HepG2 (cell line): ENCODE data around the gene R3HDM1. TPM values are rescaled to one million over a fixed set of nuclear protein-coding genes. Genes with fewer than 3 reads are reported as not detected.

Experiments
- ARID3A ChIP-seq: IDR thresholded peaks from 2 replicates; pipeline ENCODE4 v1.6.1; 2012; ENCODE audit warnings: low read depth, low read length, improper control_type of control experiment
- CEBPB ChIP-seq: IDR thresholded peaks from 2 replicates; pipeline ENCODE4 v1.6.1; 2011; ENCODE audit warnings: low read depth, low read length, improper control_type of control experiment, borderline replicate concordance
- EEA1 ChIP-seq: sonication (generic); formaldehyde crosslinking; IDR thresholded peaks from 2 replicates; pipeline ENCODE4 v1.5.1; 2020; ENCODE audit warnings: mild to moderate bottlenecking, missing genetic modification reagents, borderline replicate concordance
- GZF1 ChIP-seq: sonication (generic); formaldehyde crosslinking; IDR thresholded peaks from 2 replicates; pipeline ENCODE4 v1.5.1; 2020; ENCODE audit warnings: mild to moderate bottlenecking, missing genetic modification reagents
- KAT2B ChIP-seq: fragments of 150-350 bp; IDR thresholded peaks from 2 replicates; pipeline ENCODE4 v1.6.1; 2014; ENCODE audit warnings: low read depth, low read length, borderline replicate concordance
- NFYB ChIP-seq: sonication (generic); formaldehyde crosslinking; IDR thresholded peaks from 2 replicates; pipeline ENCODE4 v1.4.0; 2020; ENCODE audit warnings: missing genetic modification reagents
- NKX3-1 ChIP-seq: sonication (generic); formaldehyde crosslinking; IDR thresholded peaks from 2 replicates; pipeline ENCODE4 v1.5.0; 2020; ENCODE audit warnings: missing genetic modification reagents
- RFXANK ChIP-seq: IDR thresholded peaks from 2 replicates; pipeline ENCODE4 v1.6.1; 2016
- SIN3A ChIP-seq: IDR thresholded peaks from 2 replicates; pipeline ENCODE4 v1.6.1; 2011; ENCODE audit warnings: low read depth, mild to moderate bottlenecking, control low read depth, low read length, borderline replicate concordance
- STAT5B ChIP-seq: sonication (generic); formaldehyde crosslinking; IDR thresholded peaks from 2 replicates; pipeline ENCODE4 v1.4.0; 2020; ENCODE audit warnings: missing genetic modification reagents
- THAP7 ChIP-seq: sonication (generic); formaldehyde crosslinking; IDR thresholded peaks from 2 replicates; pipeline ENCODE4 v1.8.1; 2023; ENCODE audit warnings: mild to moderate bottlenecking, missing genetic modification reagents
- U2AF1 ChIP-seq: fragments of 200-400 bp; formaldehyde crosslinking; optimal IDR thresholded peaks from 2 replicates; pipeline ENCODE3; 2017; ENCODE audit warnings: mild to moderate bottlenecking, low read depth, low read length
- ZFP36L2 ChIP-seq: sonication (generic); formaldehyde crosslinking; IDR thresholded peaks from 2 replicates; pipeline ENCODE4 v1.4.0; 2020; ENCODE audit warnings: missing genetic modification reagents
- ZNF205 ChIP-seq: IDR thresholded peaks from 2 replicates; pipeline ENCODE4 v1.6.1; 2018; ENCODE audit warnings: missing biosample characterization, missing genetic modification reagents
- ZNF275 ChIP-seq: sonication (generic); formaldehyde crosslinking; IDR thresholded peaks from 2 replicates; pipeline ENCODE4 v1.8.0; 2022; ENCODE audit warnings: missing genetic modification reagents, mild to moderate bottlenecking, inconsistent platforms, borderline replicate concordance
- ZNF280B ChIP-seq: sonication (generic); formaldehyde crosslinking; IDR thresholded peaks from 2 replicates; pipeline ENCODE4 v1.5.0; 2020; ENCODE audit warnings: missing genetic modification reagents, mild to moderate bottlenecking, borderline replicate concordance
- ZNF292 ChIP-seq: sonication (generic); formaldehyde crosslinking; IDR thresholded peaks from 2 replicates; pipeline ENCODE4 v1.8.1; 2022; ENCODE audit warnings: mild to moderate bottlenecking, low read depth, missing genetic modification reagents, borderline replicate concordance
- ZNF432 ChIP-seq: sonication (generic); formaldehyde crosslinking; IDR thresholded peaks from 2 replicates; pipeline ENCODE4 v1.5.0; 2020; ENCODE audit warnings: missing genetic modification reagents, mild to moderate bottlenecking, borderline replicate concordance
- ZNF446 ChIP-seq: sonication (generic); formaldehyde crosslinking; IDR thresholded peaks from 2 replicates; pipeline ENCODE4 v1.5.0; 2020; ENCODE audit warnings: mild to moderate bottlenecking, missing genetic modification reagents
- ZNF615 ChIP-seq: sonication (generic); formaldehyde crosslinking; IDR thresholded peaks from 2 replicates; pipeline ENCODE4 v1.5.0; 2020; ENCODE audit warnings: mild to moderate bottlenecking, missing genetic modification reagents, borderline replicate concordance
- ZNF629 ChIP-seq: sonication (generic); formaldehyde crosslinking; conservative IDR thresholded peaks from 2 replicates; pipeline ENCODE4 v1.5.0; 2020; ENCODE audit warnings: missing genetic modification reagents
- ZNF670 ChIP-seq: sonication (generic); formaldehyde crosslinking; IDR thresholded peaks from 2 replicates; pipeline ENCODE4 v1.8.0; 2022; ENCODE audit warnings: mild to moderate bottlenecking, missing genetic modification reagents, borderline replicate concordance
- polyA plus RNA-seq, 8 experiments: library from polyadenylated mRNA; depleted of rRNA in 3 of 8; stranded (reverse) in 7 of 8; unstranded in 1 of 8; fragments of >200 nt; fragmentation: Illumina TruSeq in 4 of 8; extraction: Trizol in 4 of 8; gene quantifications; 2 replicates each; pipeline versions ENCODE4 v1.2.1 to v1.2.3, GENCODE V29; 2011 to 2016; ENCODE audit warnings: low read depth in 4 of 8, missing spikeins in 1 of 8, mixed read lengths in 1 of 8; ENCODE audit not compliant: insufficient read depth in 1 of 8
- total RNA-seq, 5 experiments: library from RNA; depleted of rRNA; stranded (reverse); fragments of >200 nt; fragmentation: Illumina TruSeq; extraction: Trizol; gene quantifications; 2 replicates each; pipeline ENCODE4 v1.2.3, GENCODE V29; 2016; ENCODE audit warnings: low read depth in 1 of 5

The R3HDM1 gene
- total and polyA plus RNA-seq, 2 of the 13 experiments (the other 11 are each of a cell fraction or from before 2014, with no cell fraction given) = 15.7 to 54.3 TPM

GRCh38 chr2:135531231-135532197 lies at the start of gene R3HDM1 (continued):
- TF ChIP-seq NKX3-1 (CRISPR knock-in tag) (peak; percentile 22; the same call in 1 of the 2 replicates), ZNF615 (no peak), ZFP36L2 (CRISPR knock-in tag) (no peak), U2AF1 (no peak), ZNF432 (CRISPR knock-in tag) (no peak), ZNF205 (CRISPR knock-in tag) (peak; percentile 38; the same call in 1 of the 2 replicates), ARID3A (no peak), NFYB (CRISPR knock-in tag) (peak; percentile 94), ZNF275 (CRISPR knock-in tag) (peak; percentile 76; the same call in 1 of the 2 replicates), ZNF670 (CRISPR knock-in tag) (no peak; the same call in 1 of the 2 replicates), SIN3A (peak; percentile 70; the same call in 1 of the 2 replicates), ZNF629 (CRISPR knock-in tag) (0 out of 2 replicates have a peak, but pooled peaks have one; percentile 5), EEA1 (CRISPR knock-in tag) (peak; percentile 89), STAT5B (CRISPR knock-in tag) (0 out of 2 replicates have a peak, but pooled peaks have one; percentile 79), RFXANK (CRISPR knock-in tag) (no peak), GZF1 (peak; percentile 77; the same call in 1 of the 2 replicates), ZNF292 (no peak), ZNF280B (peak; percentile 67; the same call in 1 of the 2 replicates), CEBPB (no peak), KAT2B (no peak), THAP7 (peak; percentile 7; the same call in 1 of the 2 replicates), ZNF446 (CRISPR knock-in tag) (peak; percentile 50; the same call in 1 of the 2 replicates)
